Activated CD8-positive, alpha-beta memory T cell treated with anti-CD3 and anti-CD28 coated beads for 4 hours (primary cell): ENCODE data around the gene EVI5L.
"Not testable (repeated sequence)": the region's sequence is repeated elsewhere in the genome, so short reads cannot be mapped to it uniquely, and the experiment has no call there.

ENCODE experiments used
- DNase-seq, 2 donors: peaks; one replicate each; pipeline ENCODE4 v3.0.0-alpha.2; 2020; ENCODE audit warnings: low read depth in 2 of 2

EVI5L gene

GRCh38 chr19:7816040-7816439 is 14.0 kb upstream of the EVI5L start:
- DNase-seq: not testable (repeated sequence)

- DNase-seq: no peak
These were observed 12.2 kb upstream of the EVI5L start for GRCh38 chr19:7817801-7818200.

- DNase-seq: no peak
These were observed 11.2 kb upstream of the EVI5L start for GRCh38 chr19:7818806-7819205.

- DNase-seq: no peak
These were observed 10.7 kb upstream of the EVI5L start for GRCh38 chr19:7819337-7819736.

- no peak for DNase-seq
These were observed 9.4 kb upstream of the EVI5L start for GRCh38 chr19:7820588-7820987.

GRCh38 chr19:7822910-7823515 is 7.0 kb upstream of the EVI5L start:
- no peak for DNase-seq

- no peak for DNase-seq
These were observed 6.2 kb upstream of the EVI5L start for GRCh38 chr19:7823686-7824301.

- no peak for DNase-seq
These were observed 875 bp upstream of the EVI5L start for GRCh38 chr19:7829166-7829520.

GRCh38 chr19:7830272-7830771 is 304 bp downstream of the EVI5L start:
- no peak for DNase-seq

- DNase-seq: no peak
These were observed 805 bp downstream of the EVI5L start for GRCh38 chr19:7830823-7831222.

- no peak for DNase-seq
These were observed 1.4 kb downstream of the EVI5L start for GRCh38 chr19:7831452-7831851.

GRCh38 chr19:7832009-7832408 is 2.0 kb downstream of the EVI5L start:
- no peak for DNase-seq

GRCh38 chr19:7832781-7833180 is 2.8 kb downstream of the EVI5L start:
- no peak for DNase-seq

- no peak for DNase-seq
These were observed 3.4 kb downstream of the EVI5L start for GRCh38 chr19:7833225-7834099.

GRCh38 chr19:7839476-7839875 is 9.5 kb downstream of the EVI5L start:
- DNase-seq: no peak

GRCh38 chr19:7840629-7841028 is 10.6 kb downstream of the EVI5L start:
- DNase-seq: no peak

GRCh38 chr19:7841751-7842660 is 12.0 kb downstream of the EVI5L start:
- no peak for DNase-seq

GRCh38 chr19:7842661-7843294 is 12.8 kb downstream of the EVI5L start:
- no peak for DNase-seq

- DNase-seq: no peak
These were observed 13.5 kb downstream of the EVI5L start for GRCh38 chr19:7843521-7843920.

- no peak for DNase-seq
These were observed 14.4 kb downstream of the EVI5L start for GRCh38 chr19:7844405-7844804.

- DNase-seq: no peak
These were observed 14.9 kb downstream of the EVI5L start for GRCh38 chr19:7844951-7845350.
